Activated T-helper 2 cell treated with anti-CD3 and anti-CD28 coated beads, Interferon-gamma antibody, Interleukin-2, Interleukin-4, amounts not matched to agents 10 μg/mL and 5 μg/mL and 100 μg/mL, durations not matched to agents 14 hours and 24 hours and 36 hours (primary cell): ENCODE data around the gene SCN4B. TPM values are rescaled to one million over a fixed set of nuclear protein-coding genes. Genes with fewer than 3 reads are reported as not detected.

Experiments
- DNase-seq: peaks from one replicate; pipeline ENCODE4 v3.0.0; 2021; ENCODE audit warnings: low spot score
- H3K27ac Mint-ChIP-seq: one replicate; pipeline ENCODE4 v1.8.0; 2021; ENCODE audit warnings: mixed read lengths
- H3K27me3 Mint-ChIP-seq: one replicate; pipeline ENCODE4 v1.8.0; 2021; ENCODE audit warnings: low read depth, mixed read lengths
- H3K36me3 Mint-ChIP-seq: one replicate; pipeline ENCODE4 v1.8.0; 2021; ENCODE audit warnings: low read depth, mixed read lengths
- H3K4me1 Mint-ChIP-seq: one replicate; pipeline ENCODE4 v1.8.0; 2021; ENCODE audit warnings: low read depth, mixed read lengths
- H3K4me3 Mint-ChIP-seq: one replicate; pipeline ENCODE4 v1.8.0; 2021; ENCODE audit warnings: low read depth, mild to moderate bottlenecking, moderate library complexity, mixed read lengths
- H3K9me3 Mint-ChIP-seq: one replicate; pipeline ENCODE4 v1.8.0; 2021; ENCODE audit warnings: mixed read lengths
- intact Hi-C: fragments of 100-400 bp; cut with micrococcal nuclease; formaldehyde crosslinking; loops from one replicate; pipeline ENCODE4 v1.15.1; 2023
- total RNA-seq: library from RNA; stranded (reverse); gene quantifications from 2 replicates; pipeline ENCODE4 v1.2.3, GENCODE V29; 2022

The SCN4B gene
- total RNA-seq, 1 donor from 2014 or later = 0.32 TPM

- DNase-seq = no peak
- intact Hi-C loops = no loop called here
- Mint-ChIP-seq H3K36me3 (no peaks in the 10 kb centered on the region), H3K27ac (no peak overlapping the region), H3K27me3 (peaks cover 11% of the 10 kb centered on the region), H3K9me3 (peaks cover 6% of the 10 kb centered on the region), H3K4me1 (no peaks in the 10 kb centered on the region), H3K4me3 (no peak overlapping the region)
These were observed 59.6 kb downstream of the SCN4B start for GRCh38 chr11:118092907-118093571.

GRCh38 chr11:118091690-118092089 is 60.9 kb downstream of the SCN4B start:
- H3K4me1 Mint-ChIP-seq = no peaks in the 10 kb centered on the region
- intact Hi-C loops = no loop called here
- H3K27ac Mint-ChIP-seq = no peak overlapping the region
- peaks cover 7% of the 10 kb centered on the region for H3K27me3 Mint-ChIP-seq
- no peak overlapping the region for H3K4me3 Mint-ChIP-seq
- no peak for DNase-seq
- peaks cover 20% of the 10 kb centered on the region for H3K9me3 Mint-ChIP-seq
- H3K36me3 Mint-ChIP-seq = no peaks in the 10 kb centered on the region

GRCh38 chr11:118090545-118091162 is 62.0 kb downstream of the SCN4B start:
- H3K27me3 Mint-ChIP-seq = peaks cover 4% of the 10 kb centered on the region
- H3K27ac Mint-ChIP-seq = no peak overlapping the region
- H3K4me1 Mint-ChIP-seq = no peaks in the 10 kb centered on the region
- H3K36me3 Mint-ChIP-seq = no peaks in the 10 kb centered on the region
- no peak for DNase-seq
- H3K9me3 Mint-ChIP-seq = peaks cover 27% of the 10 kb centered on the region
- intact Hi-C loops = no loop called here
- no peak overlapping the region for H3K4me3 Mint-ChIP-seq

GRCh38 chr11:118088531-118088930 is 64.1 kb downstream of the SCN4B start:
- DNase-seq = no peak
- H3K27ac Mint-ChIP-seq = no peak overlapping the region
- no peaks in the 10 kb centered on the region for H3K4me1 Mint-ChIP-seq
- H3K4me3 Mint-ChIP-seq = no peak overlapping the region
- H3K9me3 Mint-ChIP-seq = peaks cover 27% of the 10 kb centered on the region
- peaks cover 4% of the 10 kb centered on the region for H3K27me3 Mint-ChIP-seq
- H3K36me3 Mint-ChIP-seq = no peaks in the 10 kb centered on the region
- intact Hi-C loops = no loop called here

- H3K4me3 Mint-ChIP-seq = no peak overlapping the region
- H3K27me3 Mint-ChIP-seq = peaks cover 4% of the 10 kb centered on the region
- H3K27ac Mint-ChIP-seq = no peak overlapping the region
- H3K9me3 Mint-ChIP-seq = peaks cover 27% of the 10 kb centered on the region
- H3K4me1 Mint-ChIP-seq = no peaks in the 10 kb centered on the region
- intact Hi-C loops = no loop called here
- no peaks in the 10 kb centered on the region for H3K36me3 Mint-ChIP-seq
- DNase-seq = no peak
These were observed 64.7 kb downstream of the SCN4B start for GRCh38 chr11:118087931-118088330.

- intact Hi-C loops = no loop called here
- H3K27me3 Mint-ChIP-seq = peaks cover 4% of the 10 kb centered on the region
- no peak within 1 kb of the TSS for H3K4me3 Mint-ChIP-seq
- H3K4me1 Mint-ChIP-seq = no peaks in the 10 kb centered on the region
- H3K9me3 Mint-ChIP-seq = peaks cover 27% of the 10 kb centered on the region
- no peak within 1 kb of the TSS for H3K27ac Mint-ChIP-seq
- H3K36me3 Mint-ChIP-seq = no peaks in the 10 kb centered on the region
- DNase-seq = no peak
These were observed 65.5 kb downstream of the SCN4B start, which contains the start of gene SMIM35 for GRCh38 chr11:118086913-118087768. Gene SMIM35, minus strand, starts transcription at chr11:118086963. Its CDS starts 206 bp downstream, at chr11:118086757.

- intact Hi-C loops = no loop called here
- H3K4me3 Mint-ChIP-seq = no peak overlapping the region
- H3K4me1 Mint-ChIP-seq = no peaks in the 10 kb centered on the region
- no peak overlapping the region for H3K27ac Mint-ChIP-seq
- no peaks in the 10 kb centered on the region for H3K36me3 Mint-ChIP-seq
- peaks cover 27% of the 10 kb centered on the region for H3K9me3 Mint-ChIP-seq
- no peak for DNase-seq
- peaks cover 4% of the 10 kb centered on the region for H3K27me3 Mint-ChIP-seq
These were observed 68.0 kb downstream of the SCN4B start for GRCh38 chr11:118084656-118085055.

GRCh38 chr11:118084247-118084646 is 68.4 kb downstream of the SCN4B start:
- intact Hi-C loops = no loop called here
- H3K36me3 Mint-ChIP-seq = no peaks in the 10 kb centered on the region
- no peaks in the 10 kb centered on the region for H3K4me1 Mint-ChIP-seq

More at GRCh38 chr11:118084247-118084646, 68.4 kb downstream of the SCN4B start:
- no peak overlapping the region for H3K27ac Mint-ChIP-seq
- no peak overlapping the region for H3K4me3 Mint-ChIP-seq
- DNase-seq = no peak
- peaks cover 27% of the 10 kb centered on the region for H3K9me3 Mint-ChIP-seq
- peaks cover 4% of the 10 kb centered on the region for H3K27me3 Mint-ChIP-seq

Other genes with a start within 250 kb of the SCN4B start
- gene TMPRSS13, start 223.4 kb downstream of the SCN4B start, total RNA-seq = 2.7 and 5.3 TPM in 2 replicates
- 144 and 147 TPM in 2 replicates for gene IL10RA, start 166.4 kb downstream of the SCN4B start, total RNA-seq
- not detected in 2 replicates for gene TMPRSS4, start 75.7 kb downstream of the SCN4B start, total RNA-seq
- gene SMIM35, start 65.9 kb downstream of the SCN4B start, total RNA-seq = 1.7 and 1.9 TPM in 2 replicates
- 0.02 TPM in 1 of 2 replicates, not detected in the other for gene SCN2B, start 23.8 kb upstream of the SCN4B start, total RNA-seq
- 377 and 389 TPM in 2 replicates for gene JAML, start 72.2 kb upstream of the SCN4B start, total RNA-seq
- 49.5 and 49.7 TPM in 2 replicates for gene MPZL3, start 99.5 kb upstream of the SCN4B start, total RNA-seq
- gene MPZL2, start 111.5 kb upstream of the SCN4B start, total RNA-seq = 13.9 and 14.6 TPM in 2 replicates
- 518 and 529 TPM in 2 replicates for gene CD3E, start 151.9 kb upstream of the SCN4B start, total RNA-seq
- gene CD3D, start 189.9 kb upstream of the SCN4B start, total RNA-seq = 386 and 400 TPM in 2 replicates
- 134 and 139 TPM in 2 replicates for gene CD3G, start 191.5 kb upstream of the SCN4B start, total RNA-seq
- 41.2 and 44.1 TPM in 2 replicates for gene UBE4A, start 206.8 kb upstream of the SCN4B start, total RNA-seq
- 237 and 266 TPM in 2 replicates for gene ATP5MG, start 248.8 kb upstream of the SCN4B start, total RNA-seq